ENCODE data around the gene TUT1.

Gene TUT1

GRCh38 chr11:62601122-62601371, 9.7 kb upstream of the TUT1 start:
- peaks cover 33% of the 10 kb centered on the region for H3K79me2 ChIP-seq (ENCODE audit: insufficient read depth, low read length)
- no peaks in the 10 kb centered on the region for H3K9me3 ChIP-seq (ENCODE audit: insufficient read depth, low read length)
- no peaks in the 10 kb centered on the region for H4K20me1 ChIP-seq (ENCODE audit: low read depth, low read length)
- H3K4me2 ChIP-seq (ENCODE audit: low read depth, low read length, poor library complexity, severe bottlenecking) = peak overlapping the region; percentile 90
- H3K9ac ChIP-seq (ENCODE audit: low read length) = peak overlapping the region; percentile 99
- H2AFZ ChIP-seq (ENCODE audit: low read depth, low read length, severe bottlenecking) = no peak overlapping the region
- peak overlapping the region; percentile 84 for H3K27ac ChIP-seq (ENCODE audit: low read depth, low read length)
- no peaks in the 10 kb centered on the region for H3K9me2 ChIP-seq (replicated peaks; ENCODE audit: insufficient read depth, low read length)
- H3K4me3 ChIP-seq (ENCODE audit: insufficient read depth, low read length, poor library complexity, severe bottlenecking) = peak overlapping the region; percentile 88
- peaks cover 22% of the 10 kb centered on the region for H3F3A ChIP-seq (ENCODE audit: insufficient read depth)
- TF ChIP-seq CTCF (IDR thresholded peaks at IDR 0.05; ENCODE audit: insufficient read depth, low read length, poor library complexity, severe bottlenecking) = no peak
- TF ChIP-seq EZH2phosphoT487 (conservative IDR thresholded peaks at IDR 0.05; ENCODE audit: low read length) = no peak
- H3K27me3 ChIP-seq (ENCODE audit: low read length) = no peaks in the 10 kb centered on the region
- peaks cover 18% of the 10 kb centered on the region; the same call in 1 of the 2 replicates for H3K36me3 ChIP-seq (ENCODE audit: low read length)

- H3K79me2 ChIP-seq (ENCODE audit: insufficient read depth, low read length) = peaks cover 33% of the 10 kb centered on the region
- H3K36me3 ChIP-seq (ENCODE audit: low read length) = peaks cover 18% of the 10 kb centered on the region; the same call in 1 of the 2 replicates
- H3K4me2 ChIP-seq (ENCODE audit: low read depth, low read length, poor library complexity, severe bottlenecking) = peak overlapping the region; percentile 90
- peak overlapping the region; percentile 88 for H3K4me3 ChIP-seq (ENCODE audit: insufficient read depth, low read length, poor library complexity, severe bottlenecking)
- H3K9me2 ChIP-seq (replicated peaks; ENCODE audit: insufficient read depth, low read length) = no peaks in the 10 kb centered on the region
- peaks cover 25% of the 10 kb centered on the region for H3F3A ChIP-seq (ENCODE audit: insufficient read depth)
- no peaks in the 10 kb centered on the region for H3K27me3 ChIP-seq (ENCODE audit: low read length)
- H4K20me1 ChIP-seq (ENCODE audit: low read depth, low read length) = no peaks in the 10 kb centered on the region
- no peak for TF ChIP-seq CTCF (IDR thresholded peaks at IDR 0.05; ENCODE audit: insufficient read depth, low read length, poor library complexity, severe bottlenecking)
- peak overlapping the region; percentile 84 for H3K27ac ChIP-seq (ENCODE audit: low read depth, low read length)
- H3K9me3 ChIP-seq (ENCODE audit: insufficient read depth, low read length) = no peaks in the 10 kb centered on the region
- no peak overlapping the region for H2AFZ ChIP-seq (ENCODE audit: low read depth, low read length, severe bottlenecking)
- H3K9ac ChIP-seq (ENCODE audit: low read length) = peak overlapping the region; percentile 99
Observed at GRCh38 chr11:62600367-62601121, 9.2 kb upstream of the TUT1 start.

GRCh38 chr11:62599901-62600300, 8.6 kb upstream of the TUT1 start:
- H3F3A ChIP-seq (ENCODE audit: insufficient read depth) = peaks cover 28% of the 10 kb centered on the region
- TF ChIP-seq CTCF (IDR thresholded peaks at IDR 0.05; ENCODE audit: insufficient read depth, low read length, poor library complexity, severe bottlenecking) = no peak
- no peak for TF ChIP-seq EZH2phosphoT487 (conservative IDR thresholded peaks at IDR 0.05; ENCODE audit: low read length)
- H4K20me1 ChIP-seq (ENCODE audit: low read depth, low read length) = no peaks in the 10 kb centered on the region
- H3K27ac ChIP-seq (ENCODE audit: low read depth, low read length) = peak overlapping the region; percentile 84
- H3K4me2 ChIP-seq (ENCODE audit: low read depth, low read length, poor library complexity, severe bottlenecking) = peak overlapping the region; percentile 90
- H3K27me3 ChIP-seq (ENCODE audit: low read length) = no peaks in the 10 kb centered on the region
- H3K9me3 ChIP-seq (ENCODE audit: insufficient read depth, low read length) = no peaks in the 10 kb centered on the region
- no peak overlapping the region for H2AFZ ChIP-seq (ENCODE audit: low read depth, low read length, severe bottlenecking)
- peak overlapping the region; percentile 99 for H3K9ac ChIP-seq (ENCODE audit: low read length)
- H3K36me3 ChIP-seq (ENCODE audit: low read length) = peaks cover 18% of the 10 kb centered on the region; the same call in 1 of the 2 replicates
- H3K79me2 ChIP-seq (ENCODE audit: insufficient read depth, low read length) = peaks cover 33% of the 10 kb centered on the region
- H3K9me2 ChIP-seq (replicated peaks; ENCODE audit: insufficient read depth, low read length) = no peaks in the 10 kb centered on the region
- peak overlapping the region; percentile 88 for H3K4me3 ChIP-seq (ENCODE audit: insufficient read depth, low read length, poor library complexity, severe bottlenecking)
